ENCODE measurements around the gene TMEM200B.
"Not testable (repeated sequence)": the region's sequence is repeated elsewhere in the genome, so short reads cannot be mapped to it uniquely, and the experiment has no call there.

The TMEM200B gene

DNA sequence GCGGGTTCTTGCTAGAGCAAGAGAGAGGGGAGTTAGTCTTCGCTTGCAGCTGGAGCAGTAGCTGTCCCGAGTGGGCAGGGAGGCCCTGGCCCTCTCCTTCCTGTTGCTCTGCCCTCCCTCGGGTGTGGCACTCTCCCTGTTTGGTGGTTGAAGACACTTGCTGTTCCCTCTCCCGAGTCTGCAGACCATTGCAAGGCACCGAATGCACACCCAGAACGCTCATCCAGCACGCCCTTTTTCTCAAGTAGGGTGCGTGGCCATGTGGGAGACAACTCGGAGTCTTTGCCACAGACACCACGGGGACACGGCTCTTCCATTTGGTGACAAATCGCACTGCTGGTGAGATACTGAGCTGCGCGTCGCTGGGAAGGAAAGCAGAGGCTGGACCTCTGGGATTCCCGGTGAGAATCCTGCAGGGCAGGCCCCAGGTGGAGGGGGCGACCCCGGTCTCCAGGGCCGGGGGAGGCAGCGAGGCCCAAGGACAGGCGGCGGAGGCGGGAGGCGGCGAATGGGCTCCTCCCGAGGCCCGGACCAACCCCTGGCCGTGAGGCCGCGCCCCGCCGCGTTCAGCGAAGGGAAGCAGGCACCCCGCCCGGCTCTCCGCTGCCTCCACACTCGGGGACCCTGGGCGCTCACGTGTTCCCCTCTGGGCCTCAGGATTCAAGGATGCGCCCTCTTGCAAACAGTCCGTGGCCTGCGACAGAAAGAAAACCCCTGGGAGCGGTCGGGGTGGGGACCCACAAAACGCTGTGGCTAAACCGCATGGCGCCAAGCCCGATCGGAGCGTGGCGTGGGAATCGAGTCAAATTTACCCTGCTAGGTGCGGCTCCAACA, 10.4 kb upstream of the TMEM200B start:
- no peak for DNase-seq

DNA sequence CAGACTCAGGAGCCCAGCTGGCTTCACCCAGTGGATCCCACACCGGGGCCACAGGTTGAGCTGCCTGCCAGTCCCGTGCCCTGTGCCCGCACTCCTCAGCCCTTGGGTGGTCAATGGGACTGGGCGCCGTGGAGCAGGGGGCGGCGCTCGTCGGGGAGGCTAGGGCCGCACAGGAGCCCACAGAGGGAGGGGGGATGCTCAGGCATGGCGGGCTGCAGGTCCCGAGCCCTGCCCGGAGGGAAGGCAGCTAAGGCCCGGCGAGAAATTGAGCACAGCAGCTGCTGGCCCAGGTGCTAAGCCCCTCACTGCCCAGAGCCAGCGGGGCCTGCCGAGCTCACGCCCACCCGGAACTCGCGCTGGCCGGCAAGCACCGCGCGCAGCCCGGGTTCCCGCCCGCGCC, 7.4 kb upstream of the TMEM200B start:
- not testable (repeated sequence) for DNase-seq

DNA sequence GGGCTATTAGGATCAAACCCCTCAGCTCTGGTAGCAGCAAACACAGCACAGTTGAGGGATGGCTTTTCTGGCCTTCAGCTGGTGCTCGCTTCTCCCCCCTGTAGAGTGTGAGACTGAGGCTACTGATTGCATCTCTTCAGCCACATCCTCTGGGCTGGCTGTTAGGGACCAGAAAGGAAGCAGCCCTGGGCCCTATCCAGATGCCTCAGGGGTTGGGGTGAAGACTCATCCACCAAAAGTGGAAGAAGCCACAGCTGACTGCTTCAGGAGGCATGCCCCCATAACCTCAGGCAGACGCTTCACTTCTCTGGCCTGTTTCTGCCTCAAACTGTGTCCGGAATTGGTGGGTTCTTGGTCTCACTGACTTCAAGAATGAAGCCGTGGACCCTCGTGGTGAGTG, 6.2 kb upstream of the TMEM200B start:
- no peak for DNase-seq

DNA sequence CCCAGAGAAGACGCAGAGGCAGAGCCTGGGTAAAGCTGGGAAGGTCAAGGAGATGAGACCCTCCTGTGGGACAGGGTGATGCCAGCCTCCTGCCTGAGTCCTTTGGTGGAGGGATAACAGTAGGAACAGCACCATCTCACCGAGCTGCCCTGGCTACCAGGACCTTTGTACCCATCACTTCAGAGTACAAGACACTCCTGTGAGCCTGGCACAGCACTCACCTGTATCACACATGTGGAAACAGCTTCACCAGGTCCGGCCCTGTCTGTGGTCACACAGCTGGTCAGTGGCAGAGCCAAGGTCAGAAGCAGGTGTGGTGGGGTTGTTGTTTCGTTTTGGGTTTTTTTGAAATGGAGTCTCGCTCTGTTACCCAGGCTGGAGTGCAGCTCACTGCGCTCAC, 5.0 kb upstream of the TMEM200B start:
- no peak for DNase-seq

DNA sequence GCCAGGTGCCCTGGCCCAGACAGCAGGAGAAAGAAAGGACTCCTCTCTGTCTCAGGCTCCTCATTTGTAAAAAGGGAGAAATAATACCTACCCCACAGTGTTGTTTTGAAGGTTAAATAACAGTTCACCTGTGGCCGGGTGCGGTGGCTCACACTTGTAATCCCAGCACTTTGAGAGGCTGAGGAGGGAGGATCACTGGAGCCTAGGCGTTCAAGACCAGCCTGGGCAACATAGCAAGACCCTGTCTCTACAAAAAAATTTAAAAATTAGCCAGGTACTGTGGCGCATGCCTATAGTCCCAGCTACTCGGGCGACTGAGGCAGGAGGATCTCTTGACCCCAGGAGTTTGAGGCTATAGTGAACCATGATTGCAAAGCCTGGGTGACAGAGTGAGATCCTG, 2.5 kb upstream of the TMEM200B start:
- DNase-seq = no peak

DNA sequence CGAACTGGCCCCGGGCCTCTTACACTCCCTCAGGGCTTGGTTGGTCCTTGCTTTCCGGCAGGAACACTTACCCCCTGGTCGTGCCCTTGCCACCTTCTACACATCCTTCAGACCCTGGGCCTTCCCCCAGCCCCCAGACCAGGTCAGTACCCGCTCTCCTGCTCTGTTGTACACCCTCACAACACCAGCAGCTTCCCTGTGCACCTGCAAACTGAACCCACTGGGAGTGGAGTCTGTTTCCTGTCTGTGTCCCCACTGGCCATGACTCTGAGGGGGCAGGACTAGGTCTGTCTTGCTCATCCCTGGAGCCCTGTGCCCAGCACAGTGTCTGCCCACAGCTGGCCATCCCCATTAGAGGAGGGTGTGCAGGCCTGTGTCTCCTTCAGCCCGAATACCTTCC, 2.1 kb upstream of the TMEM200B start:
- no peak for DNase-seq

DNA sequence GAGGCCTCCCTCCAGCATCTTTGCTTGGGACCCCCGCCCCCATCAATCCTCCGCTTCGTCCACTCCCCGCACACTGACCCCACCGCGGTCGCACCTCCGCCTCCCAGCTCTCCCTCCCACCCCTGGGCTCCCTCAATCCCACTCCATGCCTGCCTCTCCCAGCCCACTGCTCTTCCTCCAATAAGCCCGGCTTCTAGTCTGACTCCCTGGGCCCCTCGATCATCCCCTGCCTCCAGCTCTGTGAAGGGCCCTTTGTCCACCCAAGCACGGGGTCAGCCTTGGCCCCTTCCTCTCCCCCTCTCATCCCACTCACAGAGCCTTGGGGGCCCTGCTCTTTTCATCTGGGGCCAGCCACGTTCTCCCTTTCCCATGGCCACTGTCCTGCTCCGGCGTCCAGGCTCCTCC, 1.5 kb upstream of the TMEM200B start:
- DNase-seq = no peak

DNA sequence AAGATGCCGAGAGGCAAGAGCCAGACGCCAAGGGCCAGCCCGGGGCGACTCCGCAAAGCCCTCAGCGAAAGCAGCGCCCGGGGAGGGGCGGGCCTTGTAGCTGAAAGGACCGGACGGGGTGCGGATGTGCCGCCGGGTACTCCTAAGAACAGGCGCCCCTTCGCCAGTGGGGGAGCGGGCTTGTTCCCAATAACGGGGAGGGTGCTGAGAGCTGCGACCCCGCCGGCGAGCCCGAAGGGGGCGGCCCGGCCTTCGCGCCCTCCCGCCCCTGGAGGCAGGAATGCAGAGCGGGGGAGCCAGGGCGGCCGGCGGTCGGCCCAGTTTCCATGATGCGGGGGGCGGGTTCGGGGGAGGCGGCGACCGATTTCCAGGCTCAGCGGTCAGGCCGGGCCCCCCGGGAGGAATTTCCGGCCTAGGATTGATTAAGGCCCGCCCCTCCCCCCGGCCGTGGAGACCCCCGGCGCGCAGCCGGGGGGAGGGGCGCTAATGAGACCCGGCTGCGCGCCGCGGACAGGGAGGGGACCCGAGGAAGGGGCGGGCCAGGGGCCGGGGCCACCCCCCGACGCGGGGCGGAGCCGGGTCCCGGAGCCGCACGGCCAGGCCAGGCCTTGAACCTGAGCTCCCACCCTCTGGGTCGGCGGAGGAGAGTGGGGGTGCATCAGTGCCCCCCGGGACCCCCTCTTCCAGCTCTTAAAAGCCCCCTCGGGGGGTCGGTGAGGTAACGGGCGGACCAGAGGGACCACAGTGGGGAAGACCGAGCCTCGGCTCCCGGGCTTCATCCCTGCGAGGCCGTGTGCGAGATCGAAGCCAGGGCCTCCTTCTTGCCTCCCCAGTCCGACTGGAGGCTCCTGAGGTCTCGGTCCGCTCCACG, 898 bp upstream of the TMEM200B start:
- DNase-seq = peak in 4 of 5 experiments; percentile 39 to 60 (median 45)

DNA sequence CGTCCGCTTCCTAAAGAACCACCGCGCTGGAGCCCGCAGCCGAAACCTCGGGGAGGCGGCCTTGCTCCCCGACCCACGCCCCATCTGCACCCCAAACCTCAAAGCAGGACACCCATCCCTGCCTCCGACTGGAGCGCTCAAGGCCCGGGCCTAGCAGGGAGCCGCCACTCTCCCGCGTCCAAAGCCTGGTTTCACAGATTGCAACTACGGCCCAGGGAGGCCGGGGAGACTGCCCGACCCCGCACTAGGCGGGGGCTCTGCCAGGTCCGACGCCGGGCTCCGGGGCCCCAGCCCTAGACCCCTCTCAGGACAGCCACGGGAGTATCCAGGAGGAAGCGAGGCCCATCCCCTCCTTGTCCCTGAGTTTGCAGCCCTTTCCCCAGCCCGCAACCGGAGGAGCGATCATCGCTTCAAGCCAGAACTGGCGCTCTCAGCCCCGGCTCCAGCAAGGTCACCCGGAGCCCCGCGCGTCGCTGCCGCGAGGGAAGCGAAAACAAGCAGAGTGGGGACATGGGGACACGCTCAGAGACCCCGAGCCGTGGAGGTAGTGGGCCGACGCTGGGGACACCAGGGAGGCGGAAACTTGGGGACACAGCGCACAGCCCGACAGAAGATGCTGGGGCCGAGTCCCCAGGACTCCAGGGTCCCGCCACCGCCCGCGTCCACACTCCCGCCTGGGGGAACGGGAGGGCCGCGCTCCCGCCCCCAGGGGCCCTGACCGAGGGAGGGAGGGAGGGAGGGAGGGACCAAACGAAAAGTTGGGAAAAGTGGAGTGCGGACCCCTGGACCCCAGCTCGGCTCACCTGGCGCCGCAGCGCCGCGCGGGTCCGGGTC, 433 bp downstream of the TMEM200B start:
- peak in 1 of 5 experiments; percentile 34 for DNase-seq

DNA sequence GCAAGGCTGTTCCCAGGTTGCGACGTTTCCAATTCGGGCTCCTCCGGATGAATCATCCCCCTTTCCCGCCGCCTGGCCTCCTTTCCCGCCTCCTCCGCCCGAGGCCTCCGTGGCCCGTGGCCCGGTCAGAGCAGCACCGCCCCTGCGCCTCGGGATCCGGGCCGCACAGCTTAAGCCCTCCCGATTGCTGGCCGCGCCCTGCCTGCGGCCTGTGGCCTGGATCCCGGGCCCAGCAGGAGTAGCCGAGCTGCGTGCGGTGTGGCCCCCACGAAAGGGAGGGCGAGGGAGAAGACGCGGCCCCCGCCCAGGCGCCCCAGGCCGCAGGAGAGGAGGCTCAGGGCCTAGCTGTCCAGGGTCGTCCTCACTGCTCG, 1.0 kb downstream of the TMEM200B start:
- DNase-seq = no peak

DNA sequence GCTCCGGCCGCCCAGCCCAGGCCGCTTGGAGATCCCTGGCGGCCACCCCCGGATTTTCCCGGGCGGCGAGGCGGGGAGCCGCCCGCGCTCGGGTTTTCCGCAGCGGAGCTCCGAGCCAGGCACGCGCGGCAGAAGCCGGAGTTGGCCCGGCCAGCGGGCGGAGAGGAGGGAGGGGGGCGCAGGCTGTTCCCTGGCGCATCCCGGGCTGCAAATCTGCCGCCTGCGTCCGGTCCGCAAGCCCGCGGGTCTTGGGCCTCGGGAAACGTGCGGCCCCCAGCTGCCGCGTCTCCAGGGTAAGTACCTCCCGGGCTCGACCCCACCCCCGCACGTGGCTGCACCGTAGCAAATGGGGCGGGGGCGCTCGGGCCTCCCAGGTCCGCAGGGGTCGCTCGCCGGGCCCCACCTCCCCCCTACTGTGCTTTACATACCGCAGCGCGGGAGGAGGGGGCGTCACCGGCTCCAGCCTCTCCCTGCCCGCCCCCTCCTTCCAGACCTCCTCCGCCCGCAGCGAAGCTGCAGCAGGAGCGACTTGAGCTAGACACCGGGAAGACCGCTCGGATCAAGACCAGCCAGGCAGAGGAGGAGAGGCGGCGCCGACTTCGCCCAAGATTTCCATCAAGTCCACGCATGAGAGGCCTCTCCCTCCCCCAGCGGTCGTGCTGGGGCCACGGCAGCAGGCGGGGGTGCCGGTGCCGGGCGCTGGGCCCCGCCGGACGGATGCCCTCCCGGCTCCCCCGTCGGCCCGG, 1.6 kb downstream of the TMEM200B start:
- no peak for DNase-seq

DNA sequence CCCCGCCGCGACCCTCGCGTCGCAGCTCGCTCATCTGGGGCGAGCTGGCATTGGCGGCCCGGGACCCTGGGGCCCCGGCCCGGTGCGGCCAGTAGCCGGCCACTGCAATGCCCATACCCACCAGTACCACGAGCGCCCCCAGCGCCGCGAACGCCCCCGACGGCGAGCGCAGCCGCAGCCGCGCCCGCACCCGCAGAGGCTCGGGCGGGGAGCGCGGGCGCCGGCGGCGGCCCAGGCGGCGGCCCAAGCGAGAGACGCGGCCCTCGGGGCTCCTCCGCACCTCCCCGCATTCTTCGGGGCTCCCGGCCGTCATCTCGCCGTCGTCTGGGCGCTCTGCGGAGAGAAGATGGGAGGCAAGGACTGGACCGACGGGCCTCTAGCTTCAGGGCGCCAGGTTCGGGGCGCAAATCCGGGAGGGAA, 2.2 kb downstream of the TMEM200B start:
- DNase-seq = no peak

DNA sequence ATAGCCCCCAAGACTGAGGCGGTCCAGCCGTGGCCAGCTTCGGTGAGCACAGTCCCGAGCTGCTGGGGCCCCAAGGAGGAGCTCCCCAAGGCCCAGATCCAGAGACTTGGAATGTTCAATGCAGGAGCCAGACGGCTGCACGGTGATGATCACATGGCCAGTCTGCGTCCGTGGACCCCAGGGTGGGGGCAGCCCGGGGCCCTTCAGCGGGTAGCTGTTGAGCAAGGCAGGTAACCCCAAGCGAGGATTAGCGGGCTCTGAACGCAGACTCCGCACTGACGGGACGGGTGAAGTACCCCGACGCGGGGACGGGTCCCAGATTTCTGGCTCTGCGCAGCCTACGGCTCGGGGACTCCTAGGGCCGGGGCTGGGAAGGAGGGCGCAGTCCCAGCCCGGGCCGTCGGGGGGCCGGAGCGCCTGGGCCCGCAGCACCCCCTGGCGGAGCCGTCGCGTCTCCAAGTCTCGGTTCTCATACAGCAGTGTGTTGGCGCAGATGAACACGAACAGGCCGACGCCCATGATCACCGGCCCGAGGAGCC, 2.7 kb downstream of the TMEM200B start:
- peak; percentile 29 to 78 (median 57) for DNase-seq

DNA sequence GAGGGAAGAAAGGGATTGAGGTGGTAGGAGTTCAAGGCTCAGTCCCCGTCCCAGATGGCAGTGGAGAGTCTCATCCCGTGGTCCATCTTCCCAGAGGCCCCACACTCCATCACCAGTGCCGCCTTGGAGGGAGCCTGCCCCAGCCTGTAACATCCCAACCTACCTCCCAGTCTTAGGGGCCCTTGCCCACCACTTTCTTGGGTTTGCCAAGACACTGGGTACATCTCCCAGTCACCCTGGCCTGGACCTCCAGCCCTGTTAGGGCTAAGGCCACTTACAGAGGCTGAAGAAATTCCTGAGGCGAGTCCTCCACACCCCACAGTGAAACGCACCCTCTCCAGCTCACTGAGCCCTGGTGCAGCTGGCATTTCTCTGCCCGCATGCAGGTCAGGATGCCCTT, 3.3 kb downstream of the TMEM200B start:
- no peak for DNase-seq

DNA sequence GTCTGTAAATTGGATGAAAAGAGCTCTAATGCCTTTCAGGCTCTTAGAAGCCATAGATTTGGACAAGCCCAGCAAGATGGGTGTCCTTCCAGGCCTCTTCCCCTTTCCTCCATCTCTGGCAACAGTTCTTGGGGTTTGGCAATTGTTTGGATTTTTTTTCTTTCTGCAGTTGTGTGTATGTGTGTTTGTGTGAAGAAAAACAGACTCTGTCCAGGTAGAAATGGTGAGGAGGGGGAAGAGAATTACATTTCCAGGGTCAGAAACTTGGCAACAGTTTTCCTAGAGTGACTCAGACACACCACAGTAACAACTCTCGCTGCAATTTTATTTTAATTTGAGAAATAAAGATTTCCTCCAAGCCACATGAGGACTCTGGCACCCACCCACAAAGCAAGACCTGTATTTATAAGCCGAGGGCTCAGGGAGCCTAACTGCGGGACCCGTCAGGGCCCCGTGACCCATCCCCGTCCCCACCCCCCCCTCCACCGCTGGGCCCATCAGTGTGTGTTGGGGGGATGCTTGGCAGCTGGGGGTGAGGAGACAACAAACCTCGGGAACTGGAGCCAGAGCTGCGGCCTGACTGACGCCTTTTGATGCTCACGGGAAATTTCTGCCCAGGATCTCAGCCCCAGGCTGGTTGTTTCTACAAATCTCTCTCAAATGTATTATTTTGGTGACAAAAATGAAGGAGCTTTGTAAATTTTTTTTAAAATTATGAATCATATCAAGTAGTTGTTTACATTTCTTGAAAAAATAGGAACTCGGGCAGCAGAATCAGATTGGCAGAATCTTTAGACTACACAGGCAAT, 4.4 kb downstream of the TMEM200B start:
- no peak for DNase-seq

DNA sequence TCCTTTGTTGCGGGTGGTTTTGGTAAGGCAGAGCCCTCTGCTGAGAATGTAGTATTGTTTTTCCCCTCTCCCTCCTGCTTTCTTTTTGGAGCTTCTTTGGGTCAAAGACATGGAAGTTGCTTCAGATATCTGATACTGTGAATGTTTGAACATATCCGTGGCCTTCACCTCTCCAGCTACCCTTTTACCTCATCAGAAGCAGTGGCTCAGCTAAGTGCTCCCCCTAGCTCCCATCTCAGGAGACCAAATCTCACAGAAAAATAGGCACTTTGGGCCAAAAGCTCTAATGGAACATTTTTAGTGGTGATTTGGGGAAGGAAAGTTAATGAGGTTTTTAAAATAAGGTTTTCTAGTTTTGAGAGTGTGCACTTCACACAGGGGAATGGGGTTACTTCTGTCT, 6.3 kb downstream of the TMEM200B start:
- DNase-seq = no peak

DNA sequence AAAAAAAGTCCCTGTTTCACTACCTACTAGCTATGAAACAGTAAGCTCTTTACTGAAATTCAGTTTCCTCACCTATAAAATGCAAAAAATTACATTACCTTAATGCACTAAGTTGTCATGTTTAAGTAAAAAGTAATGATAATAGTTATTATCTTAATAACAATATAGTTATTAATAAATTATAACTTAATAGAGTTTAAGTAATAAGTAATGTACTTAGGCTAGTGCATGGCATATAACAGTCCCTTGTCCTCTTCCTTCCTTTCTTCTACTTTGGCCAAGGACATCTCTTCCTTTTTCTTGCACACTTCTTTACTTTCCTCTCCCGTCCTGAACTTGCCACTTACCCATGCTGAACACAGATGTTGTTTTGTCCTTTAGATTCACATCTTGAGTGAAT, 9.0 kb downstream of the TMEM200B start:
- no peak for DNase-seq

DNA sequence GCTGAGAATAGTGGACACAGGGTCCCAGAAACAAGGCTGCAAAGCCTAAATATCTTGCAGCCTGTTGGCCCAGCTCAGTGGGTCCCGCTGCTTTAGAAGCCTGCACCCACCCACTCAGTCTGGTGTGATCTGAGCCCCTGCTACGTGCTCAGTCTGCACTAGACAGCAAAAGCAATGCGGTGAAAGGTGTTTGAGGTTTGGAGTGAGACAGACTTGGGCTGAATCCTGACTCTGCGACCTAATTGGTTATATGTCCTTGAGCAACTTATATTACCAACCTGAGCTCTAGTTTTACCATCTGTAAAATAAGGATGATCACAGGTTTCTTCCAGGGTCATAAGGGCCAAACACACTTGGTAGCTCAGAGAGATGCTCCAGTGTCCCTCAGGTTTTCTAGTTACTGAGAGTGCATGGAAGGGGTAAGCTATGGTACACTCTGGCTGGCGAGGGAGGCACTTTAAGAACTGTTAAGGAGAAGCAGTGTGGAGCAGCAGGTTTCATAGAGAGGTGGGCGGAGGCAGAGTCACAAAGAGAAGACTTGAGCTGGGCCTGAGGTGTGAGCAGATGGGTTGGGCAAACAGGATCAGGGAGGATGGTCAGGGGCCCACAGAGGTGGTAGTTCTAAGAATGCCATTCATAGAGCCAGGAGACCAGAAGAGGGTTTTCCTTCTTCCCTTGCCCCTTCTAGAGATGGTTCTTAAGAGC, 10.1 kb downstream of the TMEM200B start:
- DNase-seq = no peak

DNA sequence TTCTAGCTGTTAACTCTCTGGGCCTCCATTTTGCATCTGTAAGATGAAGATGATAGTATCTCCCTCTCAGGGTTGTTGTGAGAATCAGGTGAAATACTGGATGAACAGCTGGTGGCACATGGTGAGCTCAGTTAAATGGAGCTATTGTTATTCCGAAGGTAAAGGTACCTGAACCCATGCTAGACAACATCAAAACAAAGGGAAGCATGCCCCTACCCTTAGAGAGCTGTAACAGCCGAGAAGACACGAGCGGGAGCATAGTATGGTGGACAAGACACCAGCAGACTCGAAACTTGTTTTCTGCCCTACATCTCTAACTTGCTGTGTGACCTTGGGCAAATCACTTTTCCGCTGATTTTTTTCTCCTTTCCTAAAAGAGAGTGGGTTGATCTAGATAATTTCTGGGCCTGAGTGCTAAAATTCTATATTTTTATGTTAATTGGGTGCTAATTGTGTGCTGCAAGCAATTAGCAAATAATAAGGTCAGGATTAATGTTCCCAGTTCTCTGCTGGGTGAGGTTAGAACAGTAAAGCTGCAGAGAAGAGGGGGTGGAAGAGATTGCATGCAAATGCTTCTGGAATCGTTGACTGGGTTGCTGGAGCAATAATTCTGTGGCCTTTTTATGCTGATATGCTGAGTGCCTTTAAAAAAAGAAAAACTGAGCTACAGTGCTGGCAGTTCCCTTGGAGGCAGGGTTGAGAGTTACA, 10.8 kb downstream of the TMEM200B start:
- no peak for DNase-seq

DNA sequence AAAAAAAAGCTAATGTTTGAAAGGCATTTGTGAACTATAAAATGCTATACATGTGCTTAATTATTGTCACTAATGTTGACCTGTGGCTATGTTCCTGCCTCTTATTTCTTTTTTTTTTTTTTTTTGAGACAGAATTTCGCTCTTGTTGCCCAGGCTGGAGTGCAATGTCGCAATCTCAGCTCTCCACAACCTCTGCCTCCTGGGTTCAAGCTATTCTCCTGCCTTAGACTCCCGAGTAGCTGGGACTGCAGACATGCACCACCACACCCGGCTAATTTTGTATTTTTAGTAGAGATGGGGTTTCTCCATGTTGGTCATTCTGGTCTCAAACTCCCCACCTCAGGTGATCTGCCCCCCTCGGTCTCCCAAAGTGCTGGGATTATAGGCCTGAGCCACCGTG, 15.7 kb downstream of the TMEM200B start:
- not testable (repeated sequence) for DNase-seq

Data from T-helper 2 cell (primary cell).